NCI-H2196 treated with DMSO at 0.1 percent for 48 hours (cell line): ENCODE measurements around the gene SNCA.

Experiments used
- DNase-seq: peaks from one replicate; lab custom pipeline; 2025; ENCODE audit not compliant: unreplicated experiment; lab: John Stamatoyannopoulos, UW

The SNCA gene

GRCh38 chr4:89814362-89814761 is 22.6 kb downstream of the SNCA start:
- DNase-seq, result no peak

GRCh38 chr4:89813197-89813596 is 23.8 kb downstream of the SNCA start:
- DNase-seq, result no peak

- no peak for DNase-seq
Measured at GRCh38 chr4:89807441-89808140, 29.4 kb downstream of the SNCA start.

GRCh38 chr4:89805297-89805696 is 31.7 kb downstream of the SNCA start:
- DNase-seq, result no peak

- DNase-seq, result no peak
Measured at GRCh38 chr4:89803915-89804314, 33.0 kb downstream of the SNCA start.

- no peak for DNase-seq
Measured at GRCh38 chr4:89803036-89803435, 33.9 kb downstream of the SNCA start.

- DNase-seq, result no peak
Measured at GRCh38 chr4:89800527-89801103, 36.3 kb downstream of the SNCA start.

GRCh38 chr4:89800012-89800516 is 36.9 kb downstream of the SNCA start:
- no peak for DNase-seq

GRCh38 chr4:89799071-89799470 is 37.9 kb downstream of the SNCA start:
- DNase-seq, result no peak

GRCh38 chr4:89797117-89797516 is 39.8 kb downstream of the SNCA start:
- no peak for DNase-seq

GRCh38 chr4:89788206-89789072 is 48.5 kb downstream of the SNCA start:
- DNase-seq, result no peak

GRCh38 chr4:89784686-89785231 is 52.2 kb downstream of the SNCA start:
- no peak for DNase-seq

GRCh38 chr4:89781321-89781720 is 55.6 kb downstream of the SNCA start:
- no peak for DNase-seq

GRCh38 chr4:89773805-89774204 is 63.2 kb downstream of the SNCA start:
- DNase-seq, result no peak

- no peak for DNase-seq
Measured at GRCh38 chr4:89769856-89770255, 67.1 kb downstream of the SNCA start.

- no peak for DNase-seq
Measured at GRCh38 chr4:89767924-89768323, 69.0 kb downstream of the SNCA start.

GRCh38 chr4:89765966-89766365 is 71.0 kb downstream of the SNCA start:
- no peak for DNase-seq

- no peak for DNase-seq
Measured at GRCh38 chr4:89765528-89765927, 71.4 kb downstream of the SNCA start.

- no peak for DNase-seq
Measured at GRCh38 chr4:89762311-89762710, 74.7 kb downstream of the SNCA start.

- DNase-seq, result no peak
Measured at GRCh38 chr4:89759426-89759825, 77.5 kb downstream of the SNCA start.

GRCh38 chr4:89757154-89757719 is 79.7 kb downstream of the SNCA start:
- no peak for DNase-seq
